HCT116 (cell line): ENCODE measurements around the gene OLIG3. TPM values are rescaled to one million over a fixed set of nuclear protein-coding genes. Genes with fewer than 3 reads are reported as not detected.

Source experiments
- ATAC-seq: fragments of 200-7000 bp; cut with Tn5 transposase; 2 replicates; pipeline ENCODE4 v1.9.1; 2020; ENCODE audit warnings: mild to moderate bottlenecking, moderate library complexity
- BruUV-seq: library from RNA; stranded (reverse); fragments of 400-500 nt; replicated peaks from 2 replicates; lab custom pipeline; 2021; lab: Mats Ljungman, UMichigan
- CTCF ChIA-PET: fragments of 300-600 bp; sonication (Branson Sonifier 250); formaldehyde crosslinking; loops from one replicate; lab custom pipeline; 2021; ENCODE audit warnings: antibody characterized with exemption; lab: Charles Lee
- POLR2A ChIA-PET: fragments of 300-600, 350-600 bp; sonication (Branson Sonifier 250); formaldehyde crosslinking; loops from one replicate; lab custom pipeline; 2021; ENCODE audit warnings: antibody characterized with exemption; lab: Charles Lee
- RAD21 ChIA-PET, 2 experiments: fragments of 300-600 bp; sonication (Branson Sonifier 250); formaldehyde crosslinking; loops; one replicate each; lab custom pipeline; 2023; ENCODE audit warnings: low total read pairs in 2 of 2; ENCODE audit not compliant: uncharacterized antibody in 2 of 2, unreplicated experiment in 2 of 2, low non-redundant PET in 1 of 2; lab: Charles Lee
- DNase-seq: peaks from one replicate; pipeline ENCODE4 v3.0.0-alpha.2; 2010; ENCODE audit warnings: low read depth, low spot score
- H2AFZ ChIP-seq: fragments of 200-600 bp; shearing (Covaris generic), sonication (generic); 2 replicates; pipeline ENCODE4 v1.6.1; 2017; ENCODE audit warnings: low read depth, mixed run types, mixed read lengths, antibody characterized with exemption, low read length; ENCODE audit not compliant: poor library complexity, severe bottlenecking
- H3K27ac ChIP-seq: 2 replicates; pipeline ENCODE4 v1.5.1; 2012; ENCODE audit warnings: low read depth, low read length
- H3K27me3 ChIP-seq: fragments of 200-600 bp; sonication (generic); 2 replicates; pipeline ENCODE4 v1.6.1; 2016; ENCODE audit warnings: mixed run types, low read length, mixed read lengths; ENCODE audit not compliant: insufficient read depth
- H3K36me3 ChIP-seq, 2 experiments: fragments of 200-500 bp in 1 of 2; fragments of 200-600 bp in 1 of 2; sonication (Bioruptor generic) in 1 of 2; sonication (generic) in 1 of 2; 2 replicates each; pipeline versions ENCODE4 v1.5.1 to v1.6.1; 2014 to 2016; ENCODE audit warnings: low read length in 2 of 2, inconsistent platforms in 1 of 2, mixed read lengths in 1 of 2, mixed run types in 1 of 2; ENCODE audit not compliant: insufficient read depth in 2 of 2, control insufficient read depth in 1 of 2
- H3K4me1 ChIP-seq, 2 experiments: fragments of 200-600 bp in 1 of 2; sonication (generic) in 1 of 2; 2 replicates each; pipeline versions ENCODE4 v1.5.1 to v1.6.1; 2012 to 2017; ENCODE audit warnings: low read length in 2 of 2, inconsistent platforms in 1 of 2, mild to moderate bottlenecking in 1 of 2, mixed read lengths in 1 of 2, mixed run types in 1 of 2, moderate library complexity in 1 of 2; ENCODE audit not compliant: insufficient read depth in 2 of 2, control insufficient read depth in 1 of 2
- H3K4me2 ChIP-seq: fragments of 200-600 bp; sonication (generic); 2 replicates; pipeline ENCODE4 v1.6.1; 2017; ENCODE audit warnings: mixed run types, low read length, mixed read lengths
- H3K4me3 ChIP-seq, 2 experiments: fragments of 200-600 bp in 1 of 2; sonication (generic) in 1 of 2; replicated peaks in 1 of 2; 2 replicates each; pipeline ENCODE4 v1.5.1; 2011 to 2016; ENCODE audit warnings: low read length in 2 of 2, control low read depth in 1 of 2, low read depth in 1 of 2, mild to moderate bottlenecking in 1 of 2, mixed read lengths in 1 of 2, mixed run types in 1 of 2
- H3K79me2 ChIP-seq: fragments of 200-600 bp; sonication (generic); 2 replicates; pipeline ENCODE4 v1.6.1; 2017; ENCODE audit warnings: mild to moderate bottlenecking, mixed run types, low read length, moderate library complexity, mixed read lengths; ENCODE audit not compliant: insufficient read depth
- H3K9ac ChIP-seq: fragments of 200-600 bp; sonication (generic); 2 replicates; pipeline ENCODE4 v1.6.1; 2016; ENCODE audit warnings: low read length, mixed read lengths
- H3K9me2 ChIP-seq: fragments of 200-600 bp; sonication (generic), shearing (Covaris generic); 2 replicates; pipeline ENCODE4 v1.6.1; 2017; ENCODE audit warnings: mixed run types, mild to moderate bottlenecking, moderate library complexity; ENCODE audit not compliant: insufficient read depth
- H3K9me3 ChIP-seq, 2 experiments: fragments of 200-500 bp in 1 of 2; fragments of 200-600 bp in 1 of 2; sonication (Bioruptor generic) in 1 of 2; sonication (generic) in 1 of 2; 2 replicates each; pipeline ENCODE4 v1.6.1; 2014 to 2017; ENCODE audit warnings: low read length in 2 of 2, mixed read lengths in 2 of 2, inconsistent platforms in 1 of 2, low read depth in 1 of 2, mild to moderate bottlenecking in 1 of 2, mixed run types in 1 of 2, moderate library complexity in 1 of 2; ENCODE audit not compliant: control insufficient read depth in 1 of 2, insufficient read depth in 1 of 2
- H4K20me1 ChIP-seq: fragments of 200-600 bp; sonication (generic), shearing (Covaris generic); 2 replicates; pipeline ENCODE4 v1.6.1; 2017; ENCODE audit warnings: mixed run types, mild to moderate bottlenecking, moderate library complexity; ENCODE audit not compliant: insufficient read depth
- ATF3 ChIP-seq: IDR thresholded peaks from 2 replicates; pipeline ENCODE4 v1.6.1; 2012
- CEBPB ChIP-seq: IDR thresholded peaks from 2 replicates; pipeline ENCODE4 v1.6.1; 2012; ENCODE audit warnings: low read depth
- CTCF ChIP-seq, 3 experiments: fragments of 200-600 bp in 1 of 3; sonication (generic) in 1 of 3; IDR thresholded peaks in 2 of 3; conservative IDR thresholded peaks in 1 of 3; 2 replicates each; pipeline ENCODE4 v1.5.1; 2012 to 2017; ENCODE audit warnings: low read depth in 2 of 3, low read length in 2 of 3, antibody characterized with exemption in 1 of 3, borderline replicate concordance in 1 of 3, control low read depth in 1 of 3, mild to moderate bottlenecking in 1 of 3, mixed read lengths in 1 of 3, mixed run types in 1 of 3, moderate library complexity in 1 of 3; ENCODE audit not compliant: insufficient read depth in 1 of 3
- EGR1 ChIP-seq: IDR thresholded peaks from 2 replicates; pipeline ENCODE4 v1.6.1; 2012; ENCODE audit warnings: low read depth
- ELF1 ChIP-seq: IDR thresholded peaks from 2 replicates; pipeline ENCODE4 v1.6.1; 2012; ENCODE audit warnings: low read depth, borderline replicate concordance
- EZH2 ChIP-seq: fragments of 200-600 bp; sonication (generic); IDR thresholded peaks from 2 replicates; pipeline ENCODE4 v1.6.1; 2017; ENCODE audit warnings: antibody characterized with exemption, mixed run types
- EZH2phosphoT487 ChIP-seq: fragments of 200-600 bp; IDR thresholded peaks from 2 replicates; pipeline ENCODE4 v1.6.1; 2018; ENCODE audit warnings: antibody characterized with exemption, borderline replicate concordance
- FOSL1 ChIP-seq: IDR thresholded peaks from 2 replicates; pipeline ENCODE4 v1.6.1; 2012; ENCODE audit warnings: low read depth
- JUND ChIP-seq: IDR thresholded peaks from 2 replicates; pipeline ENCODE4 v1.6.1; 2012
- POLR2A ChIP-seq: IDR thresholded peaks from 2 replicates; pipeline ENCODE4 v1.7.0; 2011; ENCODE audit warnings: borderline replicate concordance; ENCODE audit not compliant: insufficient read depth, insufficient read length; ENCODE audit errors: extremely low read depth
- RAD21 ChIP-seq: IDR thresholded peaks from 2 replicates; pipeline ENCODE4 v1.6.1; 2012; ENCODE audit warnings: low read depth, mild to moderate bottlenecking
- SIN3A ChIP-seq: IDR thresholded peaks from 2 replicates; pipeline ENCODE4 v1.6.1; 2012; ENCODE audit warnings: low read depth
- SP1 ChIP-seq: IDR thresholded peaks from 2 replicates; pipeline ENCODE4 v1.6.1; 2012; ENCODE audit warnings: low read depth
- SRF ChIP-seq: IDR thresholded peaks from 2 replicates; pipeline ENCODE4 v1.6.1; 2012; ENCODE audit warnings: low read depth
- TCF7L2 ChIP-seq: IDR thresholded peaks from 2 replicates; pipeline ENCODE4 v1.7.0; 2011; ENCODE audit warnings: borderline replicate concordance, inconsistent platforms; ENCODE audit not compliant: insufficient read depth, insufficient read length; ENCODE audit errors: extremely low read depth
- YY1 ChIP-seq: IDR thresholded peaks from 2 replicates; pipeline ENCODE4 v1.6.1; 2011; ENCODE audit warnings: low read length, low read depth, moderate library complexity, mild to moderate bottlenecking; ENCODE audit not compliant: insufficient replicate concordance; ENCODE audit errors: extremely low read depth
- ZBTB33 ChIP-seq: IDR thresholded peaks from 2 replicates; pipeline ENCODE4 v1.6.1; 2011; ENCODE audit warnings: mild to moderate bottlenecking, low read length, moderate library complexity; ENCODE audit not compliant: insufficient replicate concordance; ENCODE audit errors: extremely low read depth
- ZFX ChIP-seq: fragments of 450-650 bp; IDR thresholded peaks from 2 replicates; pipeline ENCODE4 v1.6.1; 2017
- intact Hi-C: fragments of 100-400 bp; cut with micrococcal nuclease; formaldehyde crosslinking; loops from 2 replicates; pipeline ENCODE4 v1.10.0; 2022
- total RNA-seq: library from RNA; stranded (reverse); gene quantifications from one replicate; pipeline ENCODE4 v1.2.1, GENCODE V29; 2021; ENCODE audit not compliant: unreplicated experiment

OLIG3 gene
- total RNA-seq, 1 experiment from 2014 or later, result not detected

GRCh38 chr6:137496368-137496767 is 2.2 kb upstream of the OLIG3 start:
- intact Hi-C loops, result no loop called here
- ATAC-seq (no peak), DNase-seq (no peak)
- H3K9ac ChIP-seq, result no peak overlapping the region
- H3K27me3 ChIP-seq, result 0 out of 2 replicates have a peak, but pooled peaks cover 5% of the 10 kb centered on the region
- no peaks in the 10 kb centered on the region for H3K4me1 ChIP-seq
- no peaks in the 10 kb centered on the region for H3K36me3 ChIP-seq
- no peak overlapping the region for H3K4me2 ChIP-seq
- no TSS peak for BruUV-seq
- H3K79me2 ChIP-seq, result no peaks in the 10 kb centered on the region
- H4K20me1 ChIP-seq, result no peaks in the 10 kb centered on the region
- no peak overlapping the region for H3K4me3 ChIP-seq
- RAD21 ChIA-PET, result no interaction called here
- POLR2A ChIA-PET, result no interaction called here
- H3K9me3 ChIP-seq, result no peaks in the 10 kb centered on the region
- no peaks in the 10 kb centered on the region for H3K9me2 ChIP-seq
- TF ChIP-seq RAD21 (no peak), EGR1 (no peak), CTCF (IDR thresholded peaks at IDR 0.05 in 2 of 3, conservative IDR thresholded peaks at IDR 0.05 in 1 of 3; ENCODE audit: borderline replicate concordance in 1 of 3, insufficient read depth in 1 of 3, low read depth in 2 of 3, low read length in 2 of 3) (no peak), EZH2 (no peak), ZBTB33 (no peak), SIN3A (no peak), FOSL1 (no peak), SP1 (no peak), JUND (no peak), ATF3 (no peak), TCF7L2 (no peak), EZH2phosphoT487 (no peak), POLR2A (no peak), CEBPB (no peak), SRF (no peak), ZFX (no peak), YY1 (no peak), ELF1 (no peak)
- H3K27ac ChIP-seq, result no peak overlapping the region
- H2AFZ ChIP-seq, result no peak overlapping the region
- CTCF ChIA-PET, result no interaction called here
